ENCODE data around the gene ERO1B.

DNA sequence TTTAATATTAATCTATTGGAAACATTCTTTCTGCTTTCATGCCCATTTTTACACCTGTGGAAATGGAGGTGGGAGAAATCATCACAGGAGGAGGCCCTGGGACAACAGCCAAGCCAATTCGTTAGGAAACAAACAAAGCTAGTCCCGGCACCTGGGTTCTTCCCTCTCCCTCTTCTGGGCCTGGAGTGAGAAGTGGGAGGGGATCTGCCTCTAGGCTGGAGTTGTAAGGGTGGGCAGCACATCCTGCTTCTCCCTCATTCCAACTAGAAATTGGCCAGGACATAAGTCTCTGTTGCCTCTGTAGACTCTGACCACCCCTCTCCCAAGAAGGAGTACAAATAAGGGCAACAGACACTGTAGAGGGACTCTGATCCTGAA, 20.2 kb upstream of the ERO1B start:
- TF ChIP-seq, protein P1, sequence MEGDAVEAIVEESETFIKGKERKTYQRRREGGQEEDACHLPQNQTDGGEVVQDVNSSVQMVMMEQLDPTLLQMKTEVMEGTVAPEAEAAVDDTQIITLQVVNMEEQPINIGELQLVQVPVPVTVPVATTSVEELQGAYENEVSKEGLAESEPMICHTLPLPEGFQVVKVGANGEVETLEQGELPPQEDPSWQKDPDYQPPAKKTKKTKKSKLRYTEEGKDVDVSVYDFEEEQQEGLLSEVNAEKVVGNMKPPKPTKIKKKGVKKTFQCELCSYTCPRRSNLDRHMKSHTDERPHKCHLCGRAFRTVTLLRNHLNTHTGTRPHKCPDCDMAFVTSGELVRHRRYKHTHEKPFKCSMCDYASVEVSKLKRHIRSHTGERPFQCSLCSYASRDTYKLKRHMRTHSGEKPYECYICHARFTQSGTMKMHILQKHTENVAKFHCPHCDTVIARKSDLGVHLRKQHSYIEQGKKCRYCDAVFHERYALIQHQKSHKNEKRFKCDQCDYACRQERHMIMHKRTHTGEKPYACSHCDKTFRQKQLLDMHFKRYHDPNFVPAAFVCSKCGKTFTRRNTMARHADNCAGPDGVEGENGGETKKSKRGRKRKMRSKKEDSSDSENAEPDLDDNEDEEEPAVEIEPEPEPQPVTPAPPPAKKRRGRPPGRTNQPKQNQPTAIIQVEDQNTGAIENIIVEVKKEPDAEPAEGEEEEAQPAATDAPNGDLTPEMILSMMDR (IDR thresholded peaks at IDR 0.05; ENCODE audit: low read length) = no peak
- TF ChIP-seq EZH2 (IDR thresholded peaks at IDR 0.05; ENCODE audit: borderline replicate concordance, low read length) = no peak

Measured in OCI-LY1 (cell line).